Measurements from ENCODE around the gene TRRAP.

- TF ChIP-seq CTCF (IDR thresholded peaks at IDR 0.05): no peak
- TF ChIP-seq POLR2A (IDR thresholded peaks at IDR 0.05): no peak
- no peak for TF ChIP-seq EP300 (IDR thresholded peaks at IDR 0.05)
Measured at GRCh38 chr7:98985406-98985805, 107.1 kb downstream of the TRRAP start.
